HCT116 (cell line): ENCODE data around the gene PCDHGB4. TPM values are rescaled to one million over a fixed set of nuclear protein-coding genes. Genes with fewer than 3 reads are reported as not detected.

Source experiments
- ATAC-seq: fragments of 200-7000 bp; cut with Tn5 transposase; 2 replicates; pipeline ENCODE4 v1.9.1; 2020; ENCODE audit warnings: mild to moderate bottlenecking, moderate library complexity
- BruUV-seq: library from RNA; stranded (reverse); fragments of 400-500 nt; replicated peaks from 2 replicates; lab custom pipeline; 2021; lab: Mats Ljungman, UMichigan
- CTCF ChIA-PET: fragments of 300-600 bp; sonication (Branson Sonifier 250); formaldehyde crosslinking; loops from one replicate; lab custom pipeline; 2021; ENCODE audit warnings: antibody characterized with exemption; lab: Charles Lee
- POLR2A ChIA-PET: fragments of 300-600, 350-600 bp; sonication (Branson Sonifier 250); formaldehyde crosslinking; loops from one replicate; lab custom pipeline; 2021; ENCODE audit warnings: antibody characterized with exemption; lab: Charles Lee
- RAD21 ChIA-PET, 2 experiments: fragments of 300-600 bp; sonication (Branson Sonifier 250); formaldehyde crosslinking; loops; one replicate each; lab custom pipeline; 2023; ENCODE audit warnings: low total read pairs in 2 of 2; ENCODE audit not compliant: uncharacterized antibody in 2 of 2, unreplicated experiment in 2 of 2, low non-redundant PET in 1 of 2; lab: Charles Lee
- DNase-seq: peaks from one replicate; pipeline ENCODE4 v3.0.0-alpha.2; 2010; ENCODE audit warnings: low read depth, low spot score
- H2AFZ ChIP-seq: fragments of 200-600 bp; shearing (Covaris generic), sonication (generic); 2 replicates; pipeline ENCODE4 v1.6.1; 2017; ENCODE audit warnings: low read depth, mixed run types, mixed read lengths, antibody characterized with exemption, low read length; ENCODE audit not compliant: poor library complexity, severe bottlenecking
- H3K27ac ChIP-seq: 2 replicates; pipeline ENCODE4 v1.5.1; 2012; ENCODE audit warnings: low read depth, low read length
- H3K27me3 ChIP-seq: fragments of 200-600 bp; sonication (generic); 2 replicates; pipeline ENCODE4 v1.6.1; 2016; ENCODE audit warnings: mixed run types, low read length, mixed read lengths; ENCODE audit not compliant: insufficient read depth
- H3K36me3 ChIP-seq, 2 experiments: fragments of 200-500 bp in 1 of 2; fragments of 200-600 bp in 1 of 2; sonication (Bioruptor generic) in 1 of 2; sonication (generic) in 1 of 2; 2 replicates each; pipeline versions ENCODE4 v1.5.1 to v1.6.1; 2014 to 2016; ENCODE audit warnings: low read length in 2 of 2, inconsistent platforms in 1 of 2, mixed read lengths in 1 of 2, mixed run types in 1 of 2; ENCODE audit not compliant: insufficient read depth in 2 of 2, control insufficient read depth in 1 of 2
- H3K4me1 ChIP-seq, 2 experiments: fragments of 200-600 bp in 1 of 2; sonication (generic) in 1 of 2; 2 replicates each; pipeline versions ENCODE4 v1.5.1 to v1.6.1; 2012 to 2017; ENCODE audit warnings: low read length in 2 of 2, inconsistent platforms in 1 of 2, mild to moderate bottlenecking in 1 of 2, mixed read lengths in 1 of 2, mixed run types in 1 of 2, moderate library complexity in 1 of 2; ENCODE audit not compliant: insufficient read depth in 2 of 2, control insufficient read depth in 1 of 2
- H3K4me2 ChIP-seq: fragments of 200-600 bp; sonication (generic); 2 replicates; pipeline ENCODE4 v1.6.1; 2017; ENCODE audit warnings: mixed run types, low read length, mixed read lengths
- H3K4me3 ChIP-seq, 2 experiments: fragments of 200-600 bp in 1 of 2; sonication (generic) in 1 of 2; replicated peaks in 1 of 2; 2 replicates each; pipeline ENCODE4 v1.5.1; 2011 to 2016; ENCODE audit warnings: low read length in 2 of 2, control low read depth in 1 of 2, low read depth in 1 of 2, mild to moderate bottlenecking in 1 of 2, mixed read lengths in 1 of 2, mixed run types in 1 of 2
- H3K79me2 ChIP-seq: fragments of 200-600 bp; sonication (generic); 2 replicates; pipeline ENCODE4 v1.6.1; 2017; ENCODE audit warnings: mild to moderate bottlenecking, mixed run types, low read length, moderate library complexity, mixed read lengths; ENCODE audit not compliant: insufficient read depth
- H3K9ac ChIP-seq: fragments of 200-600 bp; sonication (generic); 2 replicates; pipeline ENCODE4 v1.6.1; 2016; ENCODE audit warnings: low read length, mixed read lengths
- H3K9me2 ChIP-seq: fragments of 200-600 bp; sonication (generic), shearing (Covaris generic); 2 replicates; pipeline ENCODE4 v1.6.1; 2017; ENCODE audit warnings: mixed run types, mild to moderate bottlenecking, moderate library complexity; ENCODE audit not compliant: insufficient read depth
- H3K9me3 ChIP-seq, 2 experiments: fragments of 200-500 bp in 1 of 2; fragments of 200-600 bp in 1 of 2; sonication (Bioruptor generic) in 1 of 2; sonication (generic) in 1 of 2; 2 replicates each; pipeline ENCODE4 v1.6.1; 2014 to 2017; ENCODE audit warnings: low read length in 2 of 2, mixed read lengths in 2 of 2, inconsistent platforms in 1 of 2, low read depth in 1 of 2, mild to moderate bottlenecking in 1 of 2, mixed run types in 1 of 2, moderate library complexity in 1 of 2; ENCODE audit not compliant: control insufficient read depth in 1 of 2, insufficient read depth in 1 of 2
- H4K20me1 ChIP-seq: fragments of 200-600 bp; sonication (generic), shearing (Covaris generic); 2 replicates; pipeline ENCODE4 v1.6.1; 2017; ENCODE audit warnings: mixed run types, mild to moderate bottlenecking, moderate library complexity; ENCODE audit not compliant: insufficient read depth
- CBX3 ChIP-seq: IDR thresholded peaks from 2 replicates; pipeline ENCODE4 v1.6.1; 2012; ENCODE audit warnings: low read depth
- CEBPB ChIP-seq: IDR thresholded peaks from 2 replicates; pipeline ENCODE4 v1.6.1; 2012; ENCODE audit warnings: low read depth
- EGR1 ChIP-seq: IDR thresholded peaks from 2 replicates; pipeline ENCODE4 v1.6.1; 2012; ENCODE audit warnings: low read depth
- ELF1 ChIP-seq: IDR thresholded peaks from 2 replicates; pipeline ENCODE4 v1.6.1; 2012; ENCODE audit warnings: low read depth, borderline replicate concordance
- EZH2 ChIP-seq: fragments of 200-600 bp; sonication (generic); IDR thresholded peaks from 2 replicates; pipeline ENCODE4 v1.6.1; 2017; ENCODE audit warnings: antibody characterized with exemption, mixed run types
- EZH2phosphoT487 ChIP-seq: fragments of 200-600 bp; IDR thresholded peaks from 2 replicates; pipeline ENCODE4 v1.6.1; 2018; ENCODE audit warnings: antibody characterized with exemption, borderline replicate concordance
- FOSL1 ChIP-seq: IDR thresholded peaks from 2 replicates; pipeline ENCODE4 v1.6.1; 2012; ENCODE audit warnings: low read depth
- POLR2A ChIP-seq: IDR thresholded peaks from 2 replicates; pipeline ENCODE4 v1.7.0; 2011; ENCODE audit warnings: borderline replicate concordance; ENCODE audit not compliant: insufficient read depth, insufficient read length; ENCODE audit errors: extremely low read depth
- POLR2AphosphoS5 ChIP-seq: IDR thresholded peaks from 2 replicates; pipeline ENCODE4 v1.6.1; 2011; ENCODE audit warnings: mild to moderate bottlenecking, low read depth, low read length, moderate library complexity
- RAD21 ChIP-seq: IDR thresholded peaks from 2 replicates; pipeline ENCODE4 v1.6.1; 2012; ENCODE audit warnings: low read depth, mild to moderate bottlenecking
- SP1 ChIP-seq: IDR thresholded peaks from 2 replicates; pipeline ENCODE4 v1.6.1; 2012; ENCODE audit warnings: low read depth
- SRF ChIP-seq: IDR thresholded peaks from 2 replicates; pipeline ENCODE4 v1.6.1; 2012; ENCODE audit warnings: low read depth
- TCF7L2 ChIP-seq: IDR thresholded peaks from 2 replicates; pipeline ENCODE4 v1.7.0; 2011; ENCODE audit warnings: borderline replicate concordance, inconsistent platforms; ENCODE audit not compliant: insufficient read depth, insufficient read length; ENCODE audit errors: extremely low read depth
- YY1 ChIP-seq: IDR thresholded peaks from 2 replicates; pipeline ENCODE4 v1.6.1; 2011; ENCODE audit warnings: low read length, low read depth, moderate library complexity, mild to moderate bottlenecking; ENCODE audit not compliant: insufficient replicate concordance; ENCODE audit errors: extremely low read depth
- ZNF274 ChIP-seq: fragments of 200-500 bp; sonication (Bioruptor generic); IDR thresholded peaks from 2 replicates; pipeline ENCODE4 v1.6.1; 2014; ENCODE audit warnings: mild to moderate bottlenecking, low read depth, low read length, inconsistent platforms
- intact Hi-C: fragments of 100-400 bp; cut with micrococcal nuclease; formaldehyde crosslinking; loops from 2 replicates; pipeline ENCODE4 v1.10.0; 2022
- total RNA-seq: library from RNA; stranded (reverse); gene quantifications from one replicate; pipeline ENCODE4 v1.2.1, GENCODE V29; 2021; ENCODE audit not compliant: unreplicated experiment
- TF ChIP-seq, protein P1 (sequence below): IDR thresholded peaks from 2 replicates; pipeline ENCODE4 v1.6.1; 2012; ENCODE audit warnings: low read depth
- TF ChIP-seq, protein P2 (sequence below): IDR thresholded peaks from 2 replicates; pipeline ENCODE4 v1.6.1; 2012
- TF ChIP-seq, protein P3 (sequence below), 3 experiments: fragments of 200-600 bp in 1 of 3; sonication (generic) in 1 of 3; IDR thresholded peaks in 2 of 3; conservative IDR thresholded peaks in 1 of 3; 2 replicates each; pipeline ENCODE4 v1.5.1; 2012 to 2017; ENCODE audit warnings: low read depth in 2 of 3, low read length in 2 of 3, antibody characterized with exemption in 1 of 3, borderline replicate concordance in 1 of 3, control low read depth in 1 of 3, mild to moderate bottlenecking in 1 of 3, mixed read lengths in 1 of 3, mixed run types in 1 of 3, moderate library complexity in 1 of 3; ENCODE audit not compliant: insufficient read depth in 1 of 3

The PCDHGB4 gene
- total RNA-seq, 1 experiment from 2014 or later, result not detected

DNA sequence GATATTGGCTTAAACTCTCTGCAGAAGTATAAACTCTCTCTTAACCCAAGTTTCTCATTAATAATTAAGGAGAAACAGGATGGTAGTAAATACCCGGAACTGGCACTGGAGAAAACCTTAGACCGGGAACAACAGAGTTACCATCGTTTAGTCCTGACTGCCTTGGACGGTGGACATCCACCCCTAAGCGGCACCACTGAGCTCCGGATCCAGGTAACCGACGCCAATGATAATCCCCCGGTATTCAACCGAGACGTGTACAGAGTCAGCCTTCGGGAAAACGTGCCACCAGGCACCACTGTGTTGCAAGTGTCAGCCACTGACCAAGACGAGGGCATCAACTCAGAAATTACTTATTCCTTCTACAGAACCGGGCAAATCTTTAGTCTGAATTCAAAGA, 11.1 kb downstream of the PCDHGB4 start (continued):
- TF ChIP-seq POLR2A, result no peak
- TF ChIP-seq CBX3, result no peak
- no peak for TF ChIP-seq FOSL1
- no peak for TF ChIP-seq EZH2
- TF ChIP-seq, all 23 proteins: peak for 0

DNA sequence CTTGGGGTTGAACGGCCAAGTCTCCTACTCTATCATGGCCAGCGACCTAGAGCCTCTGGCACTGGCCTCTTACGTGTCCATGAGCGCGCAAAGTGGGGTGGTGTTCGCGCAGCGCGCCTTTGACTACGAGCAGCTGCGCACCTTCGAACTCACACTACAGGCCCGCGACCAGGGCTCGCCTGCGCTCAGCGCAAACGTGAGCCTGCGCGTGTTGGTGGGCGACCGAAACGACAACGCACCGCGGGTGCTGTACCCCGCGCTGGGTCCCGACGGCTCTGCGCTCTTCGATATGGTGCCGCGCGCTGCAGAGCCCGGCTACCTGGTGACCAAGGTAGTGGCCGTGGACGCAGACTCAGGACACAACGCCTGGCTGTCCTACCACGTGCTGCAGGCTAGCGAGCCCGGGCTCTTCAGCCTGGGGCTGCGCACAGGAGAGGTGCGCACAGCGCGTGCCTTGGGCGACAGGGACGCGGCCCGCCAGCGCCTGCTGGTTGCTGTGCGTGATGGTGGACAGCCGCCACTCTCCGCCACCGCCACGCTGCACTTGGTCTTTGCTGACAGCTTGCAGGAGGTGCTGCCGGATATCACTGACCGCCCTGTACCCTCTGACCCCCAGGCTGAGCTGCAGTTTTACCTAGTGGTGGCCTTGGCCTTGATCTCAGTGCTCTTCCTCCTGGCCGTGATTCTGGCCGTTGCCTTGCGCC, 12.2 kb downstream of the PCDHGB4 start:
- TF ChIP-seq, protein P1, sequence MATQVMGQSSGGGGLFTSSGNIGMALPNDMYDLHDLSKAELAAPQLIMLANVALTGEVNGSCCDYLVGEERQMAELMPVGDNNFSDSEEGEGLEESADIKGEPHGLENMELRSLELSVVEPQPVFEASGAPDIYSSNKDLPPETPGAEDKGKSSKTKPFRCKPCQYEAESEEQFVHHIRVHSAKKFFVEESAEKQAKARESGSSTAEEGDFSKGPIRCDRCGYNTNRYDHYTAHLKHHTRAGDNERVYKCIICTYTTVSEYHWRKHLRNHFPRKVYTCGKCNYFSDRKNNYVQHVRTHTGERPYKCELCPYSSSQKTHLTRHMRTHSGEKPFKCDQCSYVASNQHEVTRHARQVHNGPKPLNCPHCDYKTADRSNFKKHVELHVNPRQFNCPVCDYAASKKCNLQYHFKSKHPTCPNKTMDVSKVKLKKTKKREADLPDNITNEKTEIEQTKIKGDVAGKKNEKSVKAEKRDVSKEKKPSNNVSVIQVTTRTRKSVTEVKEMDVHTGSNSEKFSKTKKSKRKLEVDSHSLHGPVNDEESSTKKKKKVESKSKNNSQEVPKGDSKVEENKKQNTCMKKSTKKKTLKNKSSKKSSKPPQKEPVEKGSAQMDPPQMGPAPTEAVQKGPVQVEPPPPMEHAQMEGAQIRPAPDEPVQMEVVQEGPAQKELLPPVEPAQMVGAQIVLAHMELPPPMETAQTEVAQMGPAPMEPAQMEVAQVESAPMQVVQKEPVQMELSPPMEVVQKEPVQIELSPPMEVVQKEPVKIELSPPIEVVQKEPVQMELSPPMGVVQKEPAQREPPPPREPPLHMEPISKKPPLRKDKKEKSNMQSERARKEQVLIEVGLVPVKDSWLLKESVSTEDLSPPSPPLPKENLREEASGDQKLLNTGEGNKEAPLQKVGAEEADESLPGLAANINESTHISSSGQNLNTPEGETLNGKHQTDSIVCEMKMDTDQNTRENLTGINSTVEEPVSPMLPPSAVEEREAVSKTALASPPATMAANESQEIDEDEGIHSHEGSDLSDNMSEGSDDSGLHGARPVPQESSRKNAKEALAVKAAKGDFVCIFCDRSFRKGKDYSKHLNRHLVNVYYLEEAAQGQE, result no peak
- TF ChIP-seq EGR1 (no peak), EZH2phosphoT487 (no peak), RAD21 (no peak), CBX3 (no peak), YY1 (no peak), ZNF274 (no peak), SRF (no peak), CEBPB (no peak), EZH2 (no peak), POLR2AphosphoS5 (no peak), ELF1 (no peak), TCF7L2 (no peak), FOSL1 (no peak), SP1 (no peak), POLR2A (no peak)
- TF ChIP-seq, protein P2, sequence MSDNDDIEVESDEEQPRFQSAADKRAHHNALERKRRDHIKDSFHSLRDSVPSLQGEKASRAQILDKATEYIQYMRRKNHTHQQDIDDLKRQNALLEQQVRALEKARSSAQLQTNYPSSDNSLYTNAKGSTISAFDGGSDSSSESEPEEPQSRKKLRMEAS, result no peak
- TF ChIP-seq, protein P3, sequence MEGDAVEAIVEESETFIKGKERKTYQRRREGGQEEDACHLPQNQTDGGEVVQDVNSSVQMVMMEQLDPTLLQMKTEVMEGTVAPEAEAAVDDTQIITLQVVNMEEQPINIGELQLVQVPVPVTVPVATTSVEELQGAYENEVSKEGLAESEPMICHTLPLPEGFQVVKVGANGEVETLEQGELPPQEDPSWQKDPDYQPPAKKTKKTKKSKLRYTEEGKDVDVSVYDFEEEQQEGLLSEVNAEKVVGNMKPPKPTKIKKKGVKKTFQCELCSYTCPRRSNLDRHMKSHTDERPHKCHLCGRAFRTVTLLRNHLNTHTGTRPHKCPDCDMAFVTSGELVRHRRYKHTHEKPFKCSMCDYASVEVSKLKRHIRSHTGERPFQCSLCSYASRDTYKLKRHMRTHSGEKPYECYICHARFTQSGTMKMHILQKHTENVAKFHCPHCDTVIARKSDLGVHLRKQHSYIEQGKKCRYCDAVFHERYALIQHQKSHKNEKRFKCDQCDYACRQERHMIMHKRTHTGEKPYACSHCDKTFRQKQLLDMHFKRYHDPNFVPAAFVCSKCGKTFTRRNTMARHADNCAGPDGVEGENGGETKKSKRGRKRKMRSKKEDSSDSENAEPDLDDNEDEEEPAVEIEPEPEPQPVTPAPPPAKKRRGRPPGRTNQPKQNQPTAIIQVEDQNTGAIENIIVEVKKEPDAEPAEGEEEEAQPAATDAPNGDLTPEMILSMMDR (IDR thresholded peaks at IDR 0.05 in 2 of 3, conservative IDR thresholded peaks at IDR 0.05 in 1 of 3; ENCODE audit: borderline replicate concordance in 1 of 3, insufficient read depth in 1 of 3, low read depth in 2 of 3, low read length in 2 of 3), result no peak
- H3K9ac ChIP-seq, result no peak overlapping the region

More for the DNA sequence above, 12.2 kb downstream of the PCDHGB4 start:
- Histone ChIP-seq H3K27ac (no peak overlapping the region), H3K9me2 (no peaks in the 10 kb centered on the region), H2AFZ (no peak overlapping the region), H3K79me2 (no peaks in the 10 kb centered on the region), H4K20me1 (no peaks in the 10 kb centered on the region), H3K9me3 (no peaks in the 10 kb centered on the region; a peak in 1 of 4 replicates), H3K4me2 (no peak overlapping the region), H3K4me1 (no peaks in the 10 kb centered on the region), H3K36me3 (no peaks in the 10 kb centered on the region), H3K4me3 (no peak overlapping the region), H3K27me3 (no peaks in the 10 kb centered on the region)
- intact Hi-C loops, result no loop called here
- CTCF ChIA-PET, result no interaction called here
- ATAC-seq, result no peak
- RAD21 ChIA-PET, result no interaction called here
- POLR2A ChIA-PET, result no interaction called here
- no TSS peak for BruUV-seq
- no peak for DNase-seq
